Smooth muscle cell (in vitro differentiated cells): Measurements from ENCODE around the gene APP. TPM values are rescaled to one million over a fixed set of nuclear protein-coding genes. Genes with fewer than 3 reads are reported as not detected.

Experiments used
- DNase-seq: peaks from one replicate; lab custom pipeline; 2025; ENCODE audit not compliant: unreplicated experiment; lab: John Stamatoyannopoulos, UW
- H2AFZ ChIP-seq: fragments of 200-600 bp; sonication (generic); 2 replicates; pipeline ENCODE4 v1.6.0; 2016; ENCODE audit warnings: antibody characterized with exemption, low read depth, mild to moderate bottlenecking
- H3F3A ChIP-seq: fragments of 200-600 bp; sonication (generic); 2 replicates; pipeline ENCODE4 v1.6.0; 2017; ENCODE audit warnings: antibody characterized with exemption, low read depth
- H3K27ac ChIP-seq: fragments of 200-600 bp; sonication (generic); 2 replicates; pipeline ENCODE4 v1.5.1; 2016; ENCODE audit warnings: low read depth, mild to moderate bottlenecking
- H3K27me3 ChIP-seq: fragments of 200-600 bp; sonication (generic); 2 replicates; pipeline ENCODE4 v1.6.1; 2016; ENCODE audit warnings: low read depth, mild to moderate bottlenecking
- H3K36me3 ChIP-seq: fragments of 200-600 bp; sonication (generic); 2 replicates; pipeline ENCODE4 v1.5.1; 2016; ENCODE audit warnings: low read depth
- H3K4me1 ChIP-seq: fragments of 200-600 bp; sonication (generic); 2 replicates; pipeline ENCODE4 v1.5.1; 2016; ENCODE audit warnings: low read depth
- H3K4me2 ChIP-seq: fragments of 200-600 bp; sonication (generic); 2 replicates; pipeline ENCODE4 v1.6.0; 2016; ENCODE audit warnings: mild to moderate bottlenecking
- H3K4me3 ChIP-seq: fragments of 200-600 bp; sonication (generic); 2 replicates; pipeline ENCODE4 v1.5.1; 2016; ENCODE audit warnings: mild to moderate bottlenecking
- H3K79me2 ChIP-seq: fragments of 200-600 bp; sonication (generic); 2 replicates; pipeline ENCODE4 v1.6.0; 2016; ENCODE audit warnings: low read depth, mild to moderate bottlenecking
- H3K9ac ChIP-seq: fragments of 200-600 bp; sonication (generic); 2 replicates; pipeline ENCODE4 v1.6.0; 2016; ENCODE audit warnings: low read depth
- H3K9me3 ChIP-seq: fragments of 200-600 bp; sonication (generic); replicated peaks from 2 replicates; pipeline ENCODE4 v1.5.1; 2016; ENCODE audit warnings: low read depth
- H4K20me1 ChIP-seq: fragments of 200-600 bp; sonication (generic); 2 replicates; pipeline ENCODE4 v1.6.0; 2016; ENCODE audit warnings: low read depth
- CTCF ChIP-seq: fragments of 200-600 bp; sonication (generic); IDR thresholded peaks from 2 replicates; pipeline ENCODE4 v1.5.1; 2017; ENCODE audit warnings: borderline replicate concordance, mild to moderate bottlenecking, antibody characterized with exemption; ENCODE audit not compliant: insufficient read depth, poor library complexity, severe bottlenecking
- WGBS: methylation state at CpG from one replicate; pipeline ENCODE4 v1.1.7; 2016; ENCODE audit warnings: low lambda C conversion rate; 5-methylcytosine and 5-hydroxymethylcytosine counted together
- polyA plus RNA-seq: library from polyadenylated mRNA; unstranded; fragments of >200 nt; fragmentation: Nextera tagmentation; extraction: Ambion mirVana; gene quantifications from 2 replicates; pipeline ENCODE4 v1.2.1, GENCODE V29; 2016
- total RNA-seq: library from RNA; depleted of rRNA; stranded (reverse); fragments of >200 nt; gene quantifications from 2 replicates; pipeline ENCODE4 v1.2.3, GENCODE V29; 2014

Gene APP
- total and polyA plus RNA-seq, 2 experiments from 2014 or later: 65.3 to 459 TPM

DNA sequence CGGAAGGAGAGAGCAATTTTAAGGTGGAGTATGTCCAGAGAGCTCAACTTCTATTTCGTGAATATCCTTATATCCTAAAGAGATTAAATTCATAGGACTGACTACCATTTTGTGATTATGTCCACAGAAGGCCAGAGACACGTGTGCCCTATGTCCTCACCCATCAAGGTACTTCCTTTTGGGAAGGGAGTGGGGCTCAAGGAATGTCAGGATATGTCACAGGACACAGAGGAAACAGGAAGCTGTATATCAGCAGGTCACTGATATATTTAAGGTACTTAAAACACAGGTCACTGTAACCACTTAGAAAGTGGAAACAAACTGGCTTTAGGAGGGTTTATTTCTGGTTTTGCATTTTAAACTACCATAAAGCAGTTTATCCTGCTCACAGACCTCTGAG lies 184.6 kb downstream of the APP start:
- Histone ChIP-seq H3K9me3 (no peaks in the 10 kb centered on the region), H3F3A (peaks cover 8% of the 10 kb centered on the region), H3K4me2 (no peak overlapping the region), H3K4me3 (no peak overlapping the region), H3K9ac (no peak overlapping the region), H3K27ac (no peak overlapping the region), H4K20me1 (no peaks in the 10 kb centered on the region), H2AFZ (no peak overlapping the region), H3K4me1 (peaks cover 6% of the 10 kb centered on the region), H3K27me3 (no peaks in the 10 kb centered on the region), H3K36me3 (peaks cover 5% of the 10 kb centered on the region), H3K79me2 (no peaks in the 10 kb centered on the region)
- 93% methylated on average over 3 of the region's 3 CpGs for WGBS
- no peak for DNase-seq
- no peak for TF ChIP-seq CTCF

DNA sequence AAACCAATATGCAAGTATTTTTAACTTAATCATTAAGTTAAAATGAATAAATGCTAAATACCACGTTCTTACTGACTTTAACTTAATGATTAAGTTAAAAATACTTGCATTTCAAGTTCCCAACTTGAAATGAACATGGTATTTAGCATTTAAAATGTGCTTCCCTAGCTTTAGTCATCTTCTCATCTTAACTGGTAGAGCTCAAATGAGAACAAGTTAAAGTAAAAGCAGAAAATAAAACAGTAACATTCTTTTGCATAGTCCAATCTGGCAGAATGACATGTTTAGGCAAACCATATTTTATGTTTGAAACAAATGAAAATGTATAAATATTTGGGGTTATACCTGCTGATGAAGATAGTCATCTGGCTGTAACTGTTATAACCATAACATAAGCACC lies 186.0 kb downstream of the APP start:
- H3F3A ChIP-seq: peaks cover 8% of the 10 kb centered on the region
- WGBS: 88% methylated on average over 1 of the region's 1 CpG
- no peaks in the 10 kb centered on the region for H3K79me2 ChIP-seq
- DNase-seq: no peak
- H3K9me3 ChIP-seq: no peaks in the 10 kb centered on the region
- no peak overlapping the region for H2AFZ ChIP-seq
- no peaks in the 10 kb centered on the region for H3K27me3 ChIP-seq
- no peak overlapping the region for H3K27ac ChIP-seq
- H3K4me1 ChIP-seq: peaks cover 6% of the 10 kb centered on the region
- H3K4me2 ChIP-seq: no peak overlapping the region
- no peak for TF ChIP-seq CTCF
- no peaks in the 10 kb centered on the region for H4K20me1 ChIP-seq
- no peak overlapping the region for H3K4me3 ChIP-seq
- peaks cover 13% of the 10 kb centered on the region for H3K36me3 ChIP-seq
- no peak overlapping the region for H3K9ac ChIP-seq

GRCh38 chr21:25983745-25984144 lies 186.8 kb downstream of the APP start:
- no peaks in the 10 kb centered on the region for H3K9me3 ChIP-seq
- H3K27me3 ChIP-seq: no peaks in the 10 kb centered on the region
- H3K79me2 ChIP-seq: no peaks in the 10 kb centered on the region
- peaks cover 8% of the 10 kb centered on the region for H3F3A ChIP-seq
- H3K9ac ChIP-seq: no peak overlapping the region
- WGBS: 28% methylated on average over 3 of the region's 3 CpGs
- H3K4me1 ChIP-seq: peaks cover 6% of the 10 kb centered on the region
- H3K4me3 ChIP-seq: no peak overlapping the region
- H3K4me2 ChIP-seq: no peak overlapping the region
- no peaks in the 10 kb centered on the region for H4K20me1 ChIP-seq
- peaks cover 13% of the 10 kb centered on the region for H3K36me3 ChIP-seq
- no peak overlapping the region for H2AFZ ChIP-seq
- no peak for DNase-seq
- no peak for TF ChIP-seq CTCF
- H3K27ac ChIP-seq: peak overlapping the region; percentile 11

DNA sequence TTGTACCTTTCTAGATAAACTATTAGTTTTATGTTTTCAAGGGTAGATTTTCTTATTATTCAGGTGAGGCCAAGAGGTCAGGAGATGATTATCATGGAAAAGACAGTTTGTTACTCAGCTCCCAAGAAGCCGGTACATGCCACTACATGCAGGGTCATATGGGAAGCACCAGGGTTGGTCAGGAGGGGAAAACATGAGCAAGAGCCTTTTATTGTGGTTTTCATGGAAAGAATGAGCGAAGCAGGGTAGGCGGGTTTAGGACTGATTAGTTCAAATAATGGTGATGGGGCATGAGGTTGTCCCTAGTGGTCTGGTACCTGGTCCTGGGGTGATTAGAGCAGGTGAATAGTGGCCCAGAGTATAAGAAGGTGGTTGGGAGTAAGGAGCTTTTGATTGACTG lies 189.9 kb downstream of the APP start:
- no peak for TF ChIP-seq CTCF
- no peak overlapping the region for H3K9ac ChIP-seq
- 87% methylated on average over 3 of the region's 3 CpGs for WGBS
- H3K36me3 ChIP-seq: peaks cover 26% of the 10 kb centered on the region
- H3K4me1 ChIP-seq: peaks cover 4% of the 10 kb centered on the region
- peak overlapping the region; percentile 67 for H3K27ac ChIP-seq
- H3K4me3 ChIP-seq: no peak overlapping the region
- no peak for DNase-seq
- H3K79me2 ChIP-seq: no peaks in the 10 kb centered on the region
- H3K4me2 ChIP-seq: no peak overlapping the region
- H3K9me3 ChIP-seq: no peaks in the 10 kb centered on the region
- no peaks in the 10 kb centered on the region for H3K27me3 ChIP-seq
- no peak overlapping the region for H2AFZ ChIP-seq
- H4K20me1 ChIP-seq: no peaks in the 10 kb centered on the region
- peaks cover 8% of the 10 kb centered on the region for H3F3A ChIP-seq
